Upper lobe of left lung (tissue), 6 donors: ENCODE measurements around the gene ESPNL. TPM values are rescaled to one million over a fixed set of nuclear protein-coding genes. Genes with fewer than 3 reads are reported as not detected.

Source experiments
- ATAC-seq, 2 donors: fragments of 200-7000 bp; cut with Tn5 transposase; one replicate each; pipeline ENCODE4 v1.9.1; 2022; ENCODE audit warnings: mild to moderate bottlenecking in 2 of 2, moderate library complexity in 2 of 2; ENCODE audit not compliant: low FRiP score in 2 of 2
- DNase-seq, 2 donors: peaks; one replicate each; pipeline ENCODE4 v3.0.0-alpha.2; 2019 to 2020
- H3K27ac ChIP-seq, 4 donors: fragments of 200-600 bp; sonication (generic); one replicate each; pipeline ENCODE4 v1.5.1; 2016 to 2019
- H3K27me3 ChIP-seq, 4 donors: fragments of 200-600 bp; sonication (generic); one replicate each; pipeline ENCODE4 v1.5.1; 2017 to 2019
- H3K36me3 ChIP-seq, 4 donors: fragments of 200-600 bp; sonication (generic); one replicate each; pipeline ENCODE4 v1.5.1; 2016 to 2019
- H3K4me1 ChIP-seq, 4 donors: fragments of 200-600 bp; sonication (generic); one replicate each; pipeline ENCODE4 v1.5.1; 2018 to 2019
- H3K4me3 ChIP-seq, 4 donors: fragments of 200-600 bp; sonication (generic); one replicate each; pipeline ENCODE4 v1.5.1; 2017 to 2019; ENCODE audit warnings: mild to moderate bottlenecking in 2 of 4, moderate library complexity in 1 of 4
- H3K9me3 ChIP-seq, 4 donors: fragments of 200-600 bp; sonication (generic); one replicate each; pipeline ENCODE4 v1.5.1; 2018 to 2019
- CTCF ChIP-seq, 6 experiments: fragments of 450-650 bp in 4 of 6; fragments of 200-600 bp in 2 of 6; sonication (generic) in 2 of 6; IDR thresholded peaks; one replicate each; pipeline ENCODE4 v1.5.1; 2016 to 2019; ENCODE audit warnings: antibody characterized with exemption in 6 of 6
- EP300 ChIP-seq, 4 donors: sonication (generic); formaldehyde crosslinking; IDR thresholded peaks; one replicate each; pipeline ENCODE4 v1.5.1; 2017; ENCODE audit warnings: antibody characterized with exemption in 4 of 4, control low read depth in 2 of 4
- POLR2A ChIP-seq, 4 donors: fragments of 450-650 bp; IDR thresholded peaks; one replicate each; pipeline ENCODE4 v1.5.1; 2016 to 2017; ENCODE audit warnings: antibody characterized with exemption in 4 of 4, mild to moderate bottlenecking in 2 of 4
- POLR2AphosphoS5 ChIP-seq, 2 donors: sonication (generic); formaldehyde crosslinking; IDR thresholded peaks; one replicate each; pipeline ENCODE4 v1.5.1; 2017; ENCODE audit warnings: antibody characterized with exemption in 2 of 2
- WGBS, 2 donors: methylation state at CpG; one replicate each; pipeline ENCODE4 v1.1.5; 2017 to 2018; 5-methylcytosine and 5-hydroxymethylcytosine counted together
- total RNA-seq, 6 donors: library from RNA; depleted of rRNA in 4 of 6; stranded (reverse); fragments of >200 nt in 4 of 6; gene quantifications; one replicate each; pipeline versions ENCODE4 v1.1.0 to v1.2.1, GENCODE V29; 2016 to 2021
- donor health status: DM: no; HTN: no; CAD: no; lungs with moderate emphysema.
- donor health status: DM: no; HTN: yes; CAD: no; lungs with severe emphysema.

ESPNL gene
- total RNA-seq, 6 donors from 2014 or later: 0.10 to 3.1 (median 0.38) TPM; not detected in 2

GRCh38 chr2:238059505-238059904 lies 40.6 kb upstream of the ESPNL start:
- Histone ChIP-seq H3K36me3 (peaks cover 0 to 4% (median 0%) of the 10 kb centered on the region in 4 donors), H3K4me3 (peak overlapping the region in 1 of 4 donors; percentile 87), H3K4me1 (peaks cover 10 to 17% (median 11%) of the 10 kb centered on the region in 4 donors), H3K27me3 (no peaks in the 10 kb centered on the region), H3K9me3 (no peaks in the 10 kb centered on the region), H3K27ac (no peak overlapping the region)
- 94 to 96% methylated on average over 3 of the region's 3 CpGs for WGBS, 2 donors
- TF ChIP-seq POLR2A (IDR thresholded peaks at IDR 0.05) (no peak), EP300 (IDR thresholded peaks at IDR 0.05) (no peak), CTCF (IDR thresholded peaks at IDR 0.05) (no peak), POLR2AphosphoS5 (IDR thresholded peaks at IDR 0.05) (no peak)
- DNase-seq (no peak), ATAC-seq (no peak)

- no peaks in the 10 kb centered on the region for H3K9me3 ChIP-seq
- DNase-seq: no peak
- 1 to 3% methylated on average over 15 of the region's 18 CpGs for WGBS, 2 donors
- H3K27me3 ChIP-seq: no peaks in the 10 kb centered on the region
- TF ChIP-seq POLR2AphosphoS5 (IDR thresholded peaks at IDR 0.05): no peak
- TF ChIP-seq EP300 (IDR thresholded peaks at IDR 0.05): no peak
- TF ChIP-seq CTCF (IDR thresholded peaks at IDR 0.05): no peak
- TF ChIP-seq POLR2A (IDR thresholded peaks at IDR 0.05): no peak
- peaks cover 0 to 10% (median 1%) of the 10 kb centered on the region in 4 donors for H3K36me3 ChIP-seq
- H3K4me3 ChIP-seq: peak overlapping the region; percentile 80 to 98 (median 92)
- no peak for ATAC-seq
- H3K27ac ChIP-seq: peak overlapping the region; percentile 85 to 97 (median 90)
- H3K4me1 ChIP-seq: peaks cover 10 to 17% (median 11%) of the 10 kb centered on the region in 4 donors
Measured at GRCh38 chr2:238060096-238060541, 40.0 kb upstream of the ESPNL start.

GRCh38 chr2:238060542-238061314 lies 39.4 kb upstream of the ESPNL start, which contains the start of gene SCLY:
SCLY (plus strand) TSS chr2:238061001; CDS start chr2:238061055, 54 bp downstream.
- DNase-seq (peak; percentile 97 to 99), ATAC-seq (peak; percentile 99 to 100)
- Histone ChIP-seq H3K27ac (peak within 1 kb of the TSS; percentile 85 to 97 (median 90)), H3K4me3 (peak within 1 kb of the TSS; percentile 80 to 98 (median 92)), H3K27me3 (no peaks in the 10 kb centered on the region), H3K9me3 (no peaks in the 10 kb centered on the region), H3K4me1 (peaks cover 10 to 17% (median 11%) of the 10 kb centered on the region in 4 donors), H3K36me3 (peaks cover 0 to 13% (median 2%) of the 10 kb centered on the region in 4 donors)
- TF ChIP-seq POLR2AphosphoS5 (IDR thresholded peaks at IDR 0.05) (peak; percentile 83 to 92), EP300 (IDR thresholded peaks at IDR 0.05) (peak in 1 of 4 donors; percentile 17), CTCF (IDR thresholded peaks at IDR 0.05) (peak in 4 of 6 experiments; percentile 10 to 57 (median 14)), POLR2A (IDR thresholded peaks at IDR 0.05) (peak in 3 of 4 donors; percentile 45 to 91 (median 53))
- WGBS, 2 donors: 2% methylated on average over 13 of the region's 98 CpGs; no CpG with 5 or more reads in 1 of the 2 donors

GRCh38 chr2:238061315-238062202 lies 38.6 kb upstream of the ESPNL start:
- peak overlapping the region; percentile 75 to 98 (median 84) for H3K4me3 ChIP-seq
- ATAC-seq (no peak), DNase-seq (peak in 1 of 2 donors; percentile 34)
- peaks cover 0 to 21% (median 6%) of the 10 kb centered on the region in 4 donors for H3K36me3 ChIP-seq
- WGBS, 2 donors: 5 to 6% methylated on average over 24 to 29 of the region's 29 CpGs
- H3K27me3 ChIP-seq: no peaks in the 10 kb centered on the region
- peak overlapping the region; percentile 85 to 97 (median 90) for H3K27ac ChIP-seq
- peaks cover 10 to 17% (median 11%) of the 10 kb centered on the region in 4 donors for H3K4me1 ChIP-seq
- TF ChIP-seq POLR2A (IDR thresholded peaks at IDR 0.05): no peak
- TF ChIP-seq EP300 (IDR thresholded peaks at IDR 0.05): no peak
- no peak for TF ChIP-seq POLR2AphosphoS5 (IDR thresholded peaks at IDR 0.05)
- no peak for TF ChIP-seq CTCF (IDR thresholded peaks at IDR 0.05)
- H3K9me3 ChIP-seq: no peaks in the 10 kb centered on the region
